ENCODE results near the gene TMEM244.

DNA sequence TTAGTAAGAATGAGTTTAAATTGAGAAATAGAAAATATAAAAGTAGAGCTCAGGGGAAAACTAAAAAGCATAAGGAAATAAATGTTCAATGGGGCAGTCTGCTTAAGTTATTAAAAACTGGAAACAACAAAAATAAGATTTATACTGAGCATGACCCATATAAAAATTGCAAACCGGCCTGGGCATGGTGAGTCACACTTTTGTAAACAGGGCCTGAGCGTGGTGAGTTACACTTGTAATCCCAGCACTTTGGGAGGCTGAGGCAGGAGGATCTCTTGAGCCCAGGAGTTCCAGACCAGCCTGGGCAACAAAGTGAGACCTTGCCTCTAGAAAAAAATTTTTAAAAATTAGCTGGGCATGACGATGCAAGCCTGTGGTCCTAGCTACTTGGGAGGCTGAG is 74.6 kb downstream of the TMEM244 start:
- TF ChIP-seq, protein P1, sequence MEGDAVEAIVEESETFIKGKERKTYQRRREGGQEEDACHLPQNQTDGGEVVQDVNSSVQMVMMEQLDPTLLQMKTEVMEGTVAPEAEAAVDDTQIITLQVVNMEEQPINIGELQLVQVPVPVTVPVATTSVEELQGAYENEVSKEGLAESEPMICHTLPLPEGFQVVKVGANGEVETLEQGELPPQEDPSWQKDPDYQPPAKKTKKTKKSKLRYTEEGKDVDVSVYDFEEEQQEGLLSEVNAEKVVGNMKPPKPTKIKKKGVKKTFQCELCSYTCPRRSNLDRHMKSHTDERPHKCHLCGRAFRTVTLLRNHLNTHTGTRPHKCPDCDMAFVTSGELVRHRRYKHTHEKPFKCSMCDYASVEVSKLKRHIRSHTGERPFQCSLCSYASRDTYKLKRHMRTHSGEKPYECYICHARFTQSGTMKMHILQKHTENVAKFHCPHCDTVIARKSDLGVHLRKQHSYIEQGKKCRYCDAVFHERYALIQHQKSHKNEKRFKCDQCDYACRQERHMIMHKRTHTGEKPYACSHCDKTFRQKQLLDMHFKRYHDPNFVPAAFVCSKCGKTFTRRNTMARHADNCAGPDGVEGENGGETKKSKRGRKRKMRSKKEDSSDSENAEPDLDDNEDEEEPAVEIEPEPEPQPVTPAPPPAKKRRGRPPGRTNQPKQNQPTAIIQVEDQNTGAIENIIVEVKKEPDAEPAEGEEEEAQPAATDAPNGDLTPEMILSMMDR (conservative IDR thresholded peaks at IDR 0.05 in 1 of 2, IDR thresholded peaks at IDR 0.05 in 1 of 2; ENCODE audit: extremely low read depth in 1 of 2, insufficient read depth in 1 of 2, low read depth in 1 of 2, low read length in 2 of 2), result no peak
- no peak for TF ChIP-seq EZH2 (IDR thresholded peaks at IDR 0.05; ENCODE audit: borderline replicate concordance, low read length)

All from mammary epithelial cell (primary cell).